Measurements from ENCODE around the gene SMDT1. TPM values are rescaled to one million over a fixed set of nuclear protein-coding genes. Genes with fewer than 3 reads are reported as not detected.
"Not testable (repeated sequence)": the region's sequence is repeated elsewhere in the genome, so short reads cannot be mapped to it uniquely, and the experiment has no call there.

The SMDT1 gene
- total RNA-seq, 2 donors from 2014 or later: 119 to 151 TPM

GRCh38 chr22:42069801-42070516, 9.5 kb upstream of the SMDT1 start:
- ATAC-seq: peak; percentile 1 to 6
- intact Hi-C loops (cut with DNase I): no loop called here
- no peak for DNase-seq

DNA sequence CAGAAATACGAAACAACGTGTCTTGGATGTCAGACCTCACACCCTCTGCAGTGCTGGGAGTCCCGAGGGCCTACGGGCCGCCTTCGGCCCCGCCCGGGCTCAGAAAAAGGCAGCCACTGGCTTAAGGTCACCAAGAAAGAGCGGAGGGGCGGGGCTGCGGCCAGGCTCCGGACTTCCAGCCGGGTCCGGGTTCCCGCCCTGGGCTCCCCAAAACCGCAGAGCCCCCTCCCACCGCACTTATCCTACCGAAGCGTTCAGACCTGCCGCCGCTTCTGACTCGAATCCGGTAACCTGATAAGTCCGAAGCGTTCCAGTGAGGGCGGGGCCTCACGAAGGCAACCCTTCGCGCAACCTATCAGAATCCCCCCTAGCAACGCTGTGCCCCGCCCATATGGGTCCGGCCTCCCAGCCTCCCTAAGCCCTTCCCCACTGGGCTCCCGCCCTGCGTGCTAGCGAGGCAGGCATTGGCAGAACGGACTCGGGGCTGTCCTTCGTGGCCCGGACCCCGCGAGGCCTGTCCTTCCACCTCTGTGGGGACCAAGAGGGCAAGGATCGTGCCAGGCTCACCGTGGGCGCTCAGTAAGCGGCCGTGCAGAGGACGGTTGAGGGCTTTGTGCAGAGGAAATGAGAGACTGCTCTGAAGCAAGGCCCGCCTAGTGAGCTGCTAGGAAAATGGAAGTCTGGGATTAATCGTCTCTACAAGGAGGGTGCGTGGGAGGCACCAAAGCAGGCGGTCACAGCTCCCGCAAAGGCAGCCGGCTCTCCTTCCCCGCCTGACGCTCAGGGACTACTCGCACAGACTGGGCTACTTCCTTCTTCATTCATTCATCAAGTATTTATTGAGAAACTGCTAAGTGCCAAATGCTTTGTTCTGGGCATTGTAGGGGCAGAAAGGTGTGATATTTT, 8.7 kb upstream of the SMDT1 start, which contains the start of gene NAGA:
Gene NAGA, minus strand, starts transcription at position 296 of the 906 bp plus-strand sequence. CDS start 515 bp downstream, outside the sequence.
- intact Hi-C loops (cut with DNase I): no loop called here
- DNase-seq (peak; percentile 98), ATAC-seq (peak; percentile 97)

- DNase-seq; intact Hi-C loops (cut with DNase I): not testable (repeated sequence)
These were observed 8.0 kb upstream of the SMDT1 start for GRCh38 chr22:42071508-42071907.

GRCh38 chr22:42072606-42073330, 6.7 kb upstream of the SMDT1 start:
- no peak for ATAC-seq
- no peak for DNase-seq
- intact Hi-C loops (cut with DNase I): no loop called here

More at GRCh38 chr22:42071508-42071907, 8.0 kb upstream of the SMDT1 start:
- not testable (repeated sequence) for ATAC-seq

- intact Hi-C loops (cut with DNase I): no loop called here
- ATAC-seq (no peak), DNase-seq (no peak)
These were observed 5.9 kb upstream of the SMDT1 start for GRCh38 chr22:42073621-42074041.

DNA sequence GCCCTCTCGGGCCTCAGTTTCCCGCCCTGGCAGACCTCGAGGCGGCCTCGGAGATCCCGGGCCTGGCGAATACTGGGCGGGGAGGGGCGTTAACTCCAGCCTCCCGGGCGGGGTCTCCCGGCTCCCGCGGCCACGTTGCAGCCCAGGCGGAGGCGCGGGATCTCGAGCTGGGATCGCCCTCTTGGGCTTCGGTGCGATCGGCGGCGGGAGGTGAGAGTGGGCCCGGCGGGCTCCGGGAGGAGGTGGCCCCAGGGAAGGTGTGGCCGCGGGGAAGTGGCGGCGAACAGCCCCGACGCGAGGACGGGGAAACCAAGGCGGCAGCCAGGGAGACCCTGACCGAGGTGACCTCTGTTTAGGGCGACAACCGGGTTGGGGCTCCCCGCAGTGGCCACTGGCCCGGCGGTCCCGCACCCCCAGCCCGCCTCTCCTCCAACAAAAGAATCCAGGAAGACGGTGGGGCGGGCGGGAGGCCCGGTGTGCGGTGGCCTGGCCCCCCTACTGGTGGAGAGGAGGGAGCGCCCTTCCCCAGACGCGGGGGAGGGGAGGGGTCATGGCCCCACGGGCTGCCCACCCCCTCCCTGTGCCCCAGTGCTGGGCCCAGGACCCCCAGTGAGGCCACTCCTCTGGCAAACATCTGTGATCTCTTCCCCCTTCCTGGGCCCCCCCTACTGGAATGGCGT, 5.2 kb upstream of the SMDT1 start, which contains the start of gene PHETA2:
Gene PHETA2, plus strand, starts transcription at position 117 of the 680 bp plus-strand sequence. CDS start 3,046 bp downstream, outside the sequence.
- peak in 1 of 2 donors; percentile 13 for ATAC-seq
- intact Hi-C loops (cut with DNase I): no loop called here
- DNase-seq: peak; percentile 71

- ATAC-seq: no peak
- no peak for DNase-seq
- intact Hi-C loops (cut with DNase I): no loop called here
These were observed 4.4 kb upstream of the SMDT1 start for GRCh38 chr22:42074846-42075676.

DNA sequence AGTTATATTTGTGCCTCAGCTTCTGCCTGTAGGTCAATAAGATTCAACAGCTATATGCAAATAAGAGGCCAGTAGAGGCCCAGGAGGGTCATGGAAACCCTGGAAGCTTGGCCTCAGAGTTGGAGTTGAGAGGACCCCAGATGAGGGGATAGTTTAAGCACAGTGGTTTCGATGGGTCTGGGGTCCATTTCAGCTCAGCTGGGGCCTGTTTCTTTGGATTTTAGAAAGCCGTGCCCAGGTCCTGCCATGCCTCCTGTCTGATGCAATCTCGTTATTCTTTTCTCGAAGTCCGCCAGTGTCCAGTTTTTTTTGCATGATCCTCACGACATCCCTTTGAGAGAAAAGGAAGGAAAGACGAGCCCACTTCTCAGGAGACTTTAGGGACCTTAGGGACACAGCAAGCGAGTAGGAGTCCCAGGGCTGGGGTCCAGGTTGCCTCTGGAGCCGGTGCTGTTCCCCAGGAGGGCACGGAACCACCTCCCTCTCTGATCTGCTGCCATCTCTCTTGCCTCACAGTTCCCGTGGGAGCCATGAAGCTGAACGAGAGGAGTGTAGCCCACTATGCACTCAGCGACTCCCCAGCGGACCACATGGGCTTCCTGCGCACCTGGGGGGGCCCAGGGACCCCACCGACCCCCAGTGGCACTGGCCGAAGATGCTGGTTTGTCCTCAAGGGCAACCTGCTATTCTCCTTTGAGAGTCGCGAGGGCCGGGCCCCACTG, 2.6 kb upstream of the SMDT1 start:
- DNase-seq: no peak
- intact Hi-C loops (cut with DNase I): no loop called here
- no peak for ATAC-seq

DNA sequence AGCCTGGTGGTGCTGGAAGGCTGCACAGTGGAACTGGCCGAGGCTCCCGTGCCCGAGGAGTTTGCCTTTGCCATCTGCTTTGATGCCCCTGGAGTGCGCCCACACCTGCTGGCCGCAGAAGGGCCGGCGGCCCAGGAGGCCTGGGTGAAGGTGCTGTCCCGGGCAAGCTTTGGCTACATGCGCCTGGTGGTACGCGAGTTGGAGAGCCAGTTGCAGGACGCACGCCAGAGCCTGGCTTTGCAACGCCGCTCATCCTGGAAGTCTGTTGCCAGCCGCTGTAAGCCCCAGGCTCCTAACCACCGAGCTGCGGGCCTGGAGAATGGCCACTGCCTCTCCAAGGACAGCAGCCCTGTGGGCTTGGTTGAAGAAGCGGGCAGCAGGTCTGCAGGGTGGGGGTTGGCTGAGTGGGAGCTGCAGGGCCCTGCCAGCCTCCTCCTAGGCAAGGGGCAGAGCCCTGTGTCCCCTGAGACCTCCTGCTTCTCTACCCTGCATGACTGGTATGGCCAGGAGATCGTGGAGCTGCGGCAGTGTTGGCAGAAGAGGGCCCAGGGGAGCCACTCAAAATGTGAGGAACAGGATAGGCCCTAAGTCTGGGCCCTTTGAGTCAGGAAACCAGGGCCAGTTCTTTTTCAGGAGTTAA, 1.9 kb upstream of the SMDT1 start:
- DNase-seq: peak; percentile 32
- no peak for ATAC-seq
- intact Hi-C loops (cut with DNase I): no loop called here

DNA sequence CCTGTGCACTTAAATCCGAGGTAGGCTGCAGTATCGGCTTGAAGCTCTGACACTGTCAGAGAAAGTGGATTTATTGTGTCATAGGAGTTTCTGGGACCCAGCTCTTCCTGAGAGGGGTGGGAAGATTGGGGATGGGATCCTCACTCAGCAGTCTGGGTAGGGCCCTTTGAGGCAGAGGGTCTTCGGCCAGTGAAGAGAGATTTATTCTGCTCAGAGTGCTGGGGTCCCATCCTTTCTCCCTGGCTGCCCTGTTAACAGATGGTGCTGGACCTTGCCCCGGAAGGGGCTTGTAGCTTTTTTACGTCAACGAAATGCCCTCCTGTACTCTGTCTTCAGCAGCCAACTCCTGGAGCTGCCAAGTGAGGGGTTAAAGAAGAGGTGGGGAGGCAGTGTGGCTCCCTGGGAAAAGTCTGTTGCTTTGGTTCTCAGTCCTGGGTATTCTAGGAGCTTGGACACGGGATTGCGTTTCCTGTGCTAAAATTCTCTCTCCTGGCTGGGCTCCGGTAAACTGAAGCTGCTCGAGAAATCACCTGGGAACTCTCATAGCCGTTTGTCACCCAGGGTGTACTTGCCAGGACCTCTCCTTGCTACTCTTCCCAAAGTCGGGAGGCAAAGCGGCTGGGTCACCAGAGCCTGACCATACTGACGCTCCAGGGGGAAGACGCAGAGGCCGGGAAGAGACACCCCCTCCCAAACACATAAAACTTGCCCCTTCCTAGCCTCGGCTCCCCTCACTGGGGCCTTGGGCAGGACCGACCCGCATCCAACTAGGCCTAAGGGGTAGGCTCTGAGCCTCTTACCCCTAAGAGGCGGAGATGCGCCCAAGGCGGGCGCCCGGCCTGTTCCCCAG, 806 bp upstream of the SMDT1 start:
- intact Hi-C loops (cut with DNase I): no loop called here
- ATAC-seq (peak; percentile 9 to 21), DNase-seq (no peak)

GRCh38 chr22:42080287-42080686, 787 bp downstream of the SMDT1 start:
- DNase-seq: peak; percentile 43
- intact Hi-C loops (cut with DNase I): no loop called here
- ATAC-seq: peak in 1 of 2 donors; percentile 13

- intact Hi-C loops (cut with DNase I): no loop called here
These were observed 3.6 kb downstream of the SMDT1 start for GRCh38 chr22:42083119-42083518.

GRCh38 chr22:42084874-42085273, 5.4 kb downstream of the SMDT1 start:
- intact Hi-C loops (cut with DNase I): no loop called here
- DNase-seq (no peak), ATAC-seq (no peak)

More at GRCh38 chr22:42083119-42083518, 3.6 kb downstream of the SMDT1 start:
- no peak for DNase-seq
- ATAC-seq: no peak

GRCh38 chr22:42086051-42086450, 6.6 kb downstream of the SMDT1 start:
- intact Hi-C loops (cut with DNase I): no loop called here
- DNase-seq (no peak), ATAC-seq (no peak)

DNA sequence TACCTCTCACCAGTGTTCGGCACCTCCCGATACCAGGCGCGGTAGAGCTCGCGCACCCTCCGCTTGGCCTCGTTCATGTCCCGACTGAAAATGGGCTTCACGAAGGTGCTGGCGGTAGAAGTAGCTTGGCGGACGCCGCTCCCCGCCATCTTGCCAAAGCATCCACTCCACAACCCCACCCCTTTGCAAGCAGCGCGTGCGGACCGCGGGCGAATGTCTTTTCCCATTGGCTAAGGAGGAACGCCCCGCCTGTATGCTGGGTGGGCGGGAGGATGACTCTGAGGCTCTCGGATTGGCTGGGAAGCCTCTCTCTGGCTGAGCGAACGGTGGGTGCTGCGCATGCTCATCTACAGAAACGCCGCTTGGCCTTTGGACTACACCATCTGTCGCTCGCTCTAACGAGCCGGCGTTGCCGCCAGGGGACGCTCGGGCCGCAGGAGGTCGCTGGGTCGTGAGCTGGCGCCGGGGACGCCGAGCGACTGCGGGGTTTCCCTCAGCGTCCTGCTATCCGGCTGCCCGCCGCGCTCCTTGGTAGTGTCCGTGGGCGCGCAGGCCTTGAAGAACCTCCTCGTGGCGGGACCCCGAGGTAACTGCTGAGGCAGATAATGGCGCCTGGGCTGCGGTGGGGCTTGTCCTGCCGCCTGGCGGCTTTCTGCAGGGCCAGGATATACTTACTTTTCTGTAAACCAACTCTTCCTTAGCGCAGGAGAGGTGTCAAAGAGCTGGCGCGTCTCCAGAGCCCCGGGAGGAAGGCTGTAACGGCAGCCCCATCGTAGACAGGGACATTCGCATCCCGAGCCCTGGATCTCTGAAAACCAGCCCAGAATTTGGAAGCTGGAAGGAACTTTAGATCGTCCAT, 11.3 kb downstream of the SMDT1 start, which contains the start of gene NDUFA6:
Gene NDUFA6, minus strand, starts transcription at position 177 of the 859 bp plus-strand sequence. Its CDS starts 28 bp downstream, at position 149.
- intact Hi-C loops (cut with DNase I): loop anchor here in 1 of 2 donors (10.0 kb wide), 1 partner anchor 344 kb away; the partner anchor contains the start of gene NFAM1
- peak; percentile 98 for ATAC-seq
- DNase-seq: peak; percentile 99

Measured in left cardiac atrium (tissue), 4 donors.